NCI-H2196 (cell line): ENCODE measurements around the gene MYNN.

Experiments
- DNase-seq: peaks from one replicate; lab custom pipeline; 2025; ENCODE audit not compliant: unreplicated experiment; lab: John Stamatoyannopoulos, UW

Gene MYNN

GRCh38 chr3:169774186-169774585, 990 bp downstream of the MYNN start:
- DNase-seq: no peak

GRCh38 chr3:169777822-169778221, 4.6 kb downstream of the MYNN start:
- DNase-seq: no peak

DNA sequence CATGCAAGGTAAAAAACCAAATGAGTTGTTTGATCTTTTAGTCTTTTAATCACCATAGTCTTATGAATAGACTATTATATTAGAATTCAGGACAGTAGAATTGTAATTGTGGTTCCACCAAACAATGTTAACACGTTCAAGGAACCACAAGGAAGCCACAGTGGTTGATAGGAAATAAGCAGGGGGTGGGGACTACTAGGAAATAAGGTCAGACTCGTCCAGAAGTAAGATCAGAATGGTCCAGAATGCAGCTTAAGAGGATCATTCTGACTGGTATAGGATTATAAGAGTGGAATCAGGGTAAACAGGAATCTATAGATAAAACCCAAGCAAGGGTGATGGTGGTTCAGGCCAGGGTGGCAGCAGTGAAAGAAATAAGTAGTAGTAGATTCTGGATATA, 7.5 kb downstream of the MYNN start:
- no peak for DNase-seq

GRCh38 chr3:169781209-169781855, 8.1 kb downstream of the MYNN start:
- no peak for DNase-seq

- DNase-seq: no peak
Measured at GRCh38 chr3:169787120-169787519, 13.9 kb downstream of the MYNN start.

DNA sequence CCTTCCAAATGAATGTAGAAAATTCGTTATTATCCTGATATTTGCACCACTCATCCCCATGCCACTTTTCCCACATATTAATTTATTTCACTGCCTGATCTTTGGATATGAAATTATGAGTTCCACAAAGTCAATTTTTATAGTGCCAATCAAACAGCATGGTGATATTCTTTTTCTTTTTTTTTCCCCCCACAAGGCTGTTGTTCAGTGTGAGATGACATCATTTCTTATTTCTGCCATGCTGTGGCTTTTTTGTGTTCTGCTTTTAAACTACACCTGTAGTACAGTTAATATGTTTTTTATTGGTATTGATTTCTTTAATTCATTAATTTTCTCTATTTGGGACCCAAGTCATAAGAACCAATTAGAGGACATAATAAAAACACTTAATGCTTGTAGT, 14.6 kb downstream of the MYNN start:
- no peak for DNase-seq

DNA sequence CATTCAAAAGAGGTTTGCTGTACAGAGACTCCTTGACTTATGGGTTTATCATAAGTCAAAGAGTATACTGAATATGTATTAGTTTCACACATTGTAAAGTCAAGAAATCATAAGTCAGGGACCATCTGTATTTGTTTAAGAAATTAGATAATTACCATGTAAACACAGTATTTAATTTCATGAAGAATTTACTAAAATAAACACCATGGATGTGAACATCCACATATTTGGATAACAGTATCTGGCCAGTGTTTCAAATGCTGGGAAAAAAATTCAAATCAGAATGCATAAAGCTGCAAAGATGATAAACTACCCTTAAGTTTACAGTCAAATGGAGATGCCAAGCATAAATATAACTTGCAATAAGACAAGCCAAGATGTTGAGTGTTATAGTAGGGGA, 17.0 kb downstream of the MYNN start:
- DNase-seq: no peak

GRCh38 chr3:169790687-169791429, 17.7 kb downstream of the MYNN start:
- DNase-seq: no peak

GRCh38 chr3:169792359-169792758, 19.2 kb downstream of the MYNN start:
- no peak for DNase-seq

DNA sequence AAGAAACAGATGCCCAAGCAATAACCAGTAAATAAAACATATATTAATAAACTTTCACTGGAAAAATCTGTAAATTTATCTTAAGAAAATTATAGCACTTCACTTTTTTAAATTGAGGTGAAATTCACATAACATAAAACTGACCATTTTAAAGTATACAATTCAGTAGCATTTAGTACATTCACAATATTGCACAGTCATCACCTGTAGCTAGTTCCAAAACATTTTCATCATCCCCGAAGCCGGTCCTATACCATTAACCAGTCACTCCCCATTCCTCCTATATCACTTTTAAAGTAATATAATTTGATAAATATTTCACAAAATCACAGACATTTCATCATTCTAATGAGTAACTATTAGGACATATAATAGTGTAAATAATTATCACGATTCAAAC, 31.5 kb downstream of the MYNN start:
- no peak for DNase-seq

DNA sequence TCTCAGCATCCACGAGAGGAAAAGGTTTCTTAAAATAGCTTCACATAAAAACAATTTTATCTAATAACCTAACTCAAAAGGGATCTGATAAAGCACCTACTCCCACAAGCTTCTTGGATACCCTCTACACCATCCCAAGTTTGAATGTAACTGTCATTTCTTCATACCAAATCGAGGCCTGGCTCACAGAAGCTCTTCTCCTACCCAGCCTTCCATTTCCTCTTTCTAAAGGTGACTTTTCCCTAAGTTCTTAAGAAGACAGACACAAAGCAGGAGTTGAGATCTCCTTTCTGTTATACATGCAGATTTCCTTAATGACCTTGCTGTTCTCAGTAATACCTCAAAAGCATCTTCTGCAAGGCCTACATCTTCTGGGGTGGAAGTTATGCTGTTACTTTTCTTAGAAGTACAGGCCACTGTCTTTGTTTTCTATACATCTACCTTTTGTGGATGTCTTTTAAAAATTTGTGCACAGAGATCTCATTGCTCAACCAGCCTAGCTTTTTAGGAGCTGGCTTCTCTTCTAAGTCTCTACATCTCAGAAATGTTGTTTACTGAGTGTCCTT, 36.1 kb downstream of the MYNN start:
- DNase-seq: no peak

- DNase-seq: peak; percentile 53
Measured at GRCh38 chr3:169811631-169812331, 38.6 kb downstream of the MYNN start.

- peak; percentile 97 for DNase-seq
Measured at GRCh38 chr3:169812332-169813235, 39.4 kb downstream of the MYNN start, which contains the start of the genes LRRC34 and LRRIQ4. Gene LRRC34, minus strand, starts transcription at chr3:169812904. Its CDS starts 356 bp downstream, at chr3:169812548. Gene LRRIQ4, plus strand, starts transcription at chr3:169812870. Its CDS starts 9,052 bp downstream, at chr3:169821922.

- DNase-seq: no peak
Measured at GRCh38 chr3:169813278-169813677, 40.1 kb downstream of the MYNN start.

GRCh38 chr3:169813757-169814517, 40.7 kb downstream of the MYNN start:
- DNase-seq: peak; percentile 90

DNA sequence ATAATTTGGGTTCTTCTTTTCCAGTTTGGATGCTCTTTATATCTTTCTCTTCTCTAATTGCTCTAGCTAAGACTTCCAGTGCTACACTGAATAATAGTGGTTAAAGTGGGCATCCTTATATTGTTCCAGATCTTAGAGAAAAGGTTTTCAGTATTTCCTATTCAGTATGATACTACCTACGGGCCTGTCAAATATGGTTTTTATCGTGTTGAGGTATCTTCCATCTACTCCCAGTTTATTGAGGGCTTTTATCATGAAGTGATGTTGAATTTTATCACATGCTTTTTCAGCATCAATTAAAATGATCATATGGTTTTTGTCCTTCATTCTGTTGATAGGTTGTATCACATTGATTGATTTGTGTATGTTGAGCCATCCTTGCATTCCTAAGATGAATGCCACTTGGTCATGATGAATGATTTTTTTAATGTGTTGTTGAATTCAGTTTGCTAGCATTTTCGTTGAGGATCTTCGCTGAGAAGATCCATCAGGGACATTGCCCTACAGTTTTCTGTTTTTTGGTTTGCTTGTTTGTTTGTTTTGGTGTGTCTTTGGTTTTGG, 42.5 kb downstream of the MYNN start:
- no peak for DNase-seq

GRCh38 chr3:169818316-169818715, 45.1 kb downstream of the MYNN start:
- no peak for DNase-seq

DNA sequence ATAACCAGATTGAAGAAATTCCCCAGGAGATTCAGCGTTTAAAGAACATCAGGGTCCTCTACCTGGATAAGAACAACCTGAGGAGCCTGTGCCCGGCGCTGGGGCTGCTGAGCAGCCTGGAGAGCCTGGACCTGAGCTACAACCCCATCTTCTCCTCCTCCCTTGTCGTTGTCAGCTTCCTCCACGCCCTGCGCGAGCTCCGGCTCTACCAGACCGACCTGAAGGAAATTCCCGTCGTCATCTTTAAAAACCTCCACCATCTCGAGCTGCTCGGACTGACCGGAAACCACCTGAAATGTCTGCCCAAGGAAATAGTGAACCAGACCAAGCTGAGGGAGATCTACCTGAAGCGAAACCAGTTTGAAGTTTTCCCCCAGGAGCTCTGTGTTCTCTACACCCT, 48.9 kb downstream of the MYNN start:
- peak; percentile 51 for DNase-seq

DNA sequence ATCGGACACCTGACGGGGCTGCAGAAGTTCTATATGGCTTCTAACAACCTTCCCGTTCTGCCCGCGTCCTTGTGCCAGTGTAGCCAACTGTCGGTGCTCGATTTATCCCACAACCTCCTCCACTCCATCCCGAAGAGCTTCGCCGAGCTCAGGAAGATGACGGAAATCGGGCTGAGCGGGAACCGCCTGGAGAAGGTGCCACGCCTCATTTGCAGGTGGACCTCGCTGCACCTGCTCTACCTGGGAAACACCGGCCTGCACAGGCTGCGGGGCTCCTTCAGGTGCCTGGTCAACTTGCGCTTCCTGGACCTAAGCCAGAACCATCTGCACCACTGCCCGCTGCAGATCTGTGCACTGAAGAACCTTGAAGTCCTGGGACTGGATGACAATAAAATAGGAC, 49.3 kb downstream of the MYNN start:
- DNase-seq: peak; percentile 72

GRCh38 chr3:169822983-169823382, 49.8 kb downstream of the MYNN start:
- DNase-seq: peak; percentile 59
